SK-N-SH (cell line): ENCODE results near the gene BEX3. TPM values are rescaled to one million over a fixed set of nuclear protein-coding genes. Genes with fewer than 3 reads are reported as not detected.

Source experiments
- CTCF ChIA-PET: fragments of 300-600, 350-600 bp; formaldehyde crosslinking; extraction: SDS; loops from one replicate; lab custom pipeline; 2021; lab: Yijun Ruan, JAX
- POLR2A ChIA-PET: fragments of 350-600 bp; sonication (Branson Sonifier 250); formaldehyde crosslinking; extraction: SDS; loops from one replicate; lab custom pipeline; 2020; ENCODE audit warnings: antibody characterized with exemption, inconsistent platforms; lab: Yijun Ruan, JAX
- DNase-seq: peaks from one replicate; pipeline ENCODE4 v3.0.0; 2012
- H2AFZ ChIP-seq: fragments of 200-600 bp; sonication (generic); 2 replicates; pipeline ENCODE4 v1.8.1; 2016; ENCODE audit warnings: antibody characterized with exemption, mild to moderate bottlenecking, low read depth
- H3F3A ChIP-seq: fragments of 200-600 bp; sonication (generic); replicated peaks from 2 replicates; pipeline ENCODE3; 2016; ENCODE audit warnings: antibody characterized with exemption, mild to moderate bottlenecking; ENCODE audit not compliant: insufficient read depth
- H3K27ac ChIP-seq, 2 experiments: fragments of 200-500 bp in 1 of 2; fragments of 200-600 bp in 1 of 2; sonication (Bioruptor generic) in 1 of 2; sonication (generic), shearing (Covaris generic) in 1 of 2; 2 replicates each; pipeline versions ENCODE4 v1.5.1 to v1.6.1; 2014 to 2016; ENCODE audit warnings: low read depth in 2 of 2, inconsistent platforms in 1 of 2, low read length in 1 of 2, mild to moderate bottlenecking in 1 of 2, mixed read lengths in 1 of 2
- H3K27me3 ChIP-seq: fragments of 200-600 bp; sonication (generic), shearing (Covaris generic); 2 replicates; pipeline ENCODE4 v1.6.1; 2016; ENCODE audit warnings: mixed run types; ENCODE audit not compliant: insufficient read depth
- H3K36me3 ChIP-seq, 2 experiments: fragments of 200-500 bp in 1 of 2; fragments of 200-600 bp in 1 of 2; sonication (Bioruptor generic) in 1 of 2; sonication (generic) in 1 of 2; replicated peaks in 1 of 2; 2 replicates each; pipeline versions ENCODE3 to v1.5.1; 2014 to 2016; ENCODE audit warnings: low read length in 1 of 2, mild to moderate bottlenecking in 1 of 2; ENCODE audit not compliant: insufficient read depth in 2 of 2, control insufficient read depth in 1 of 2
- H3K4me1 ChIP-seq, 2 experiments: fragments of 200-500 bp in 1 of 2; fragments of 200-600 bp in 1 of 2; sonication (Bioruptor generic) in 1 of 2; sonication (generic), shearing (Covaris generic) in 1 of 2; 2 replicates each; pipeline versions ENCODE4 v1.5.1 to v1.6.1; 2014 to 2016; ENCODE audit warnings: low read depth in 1 of 2, low read length in 1 of 2, mixed run types in 1 of 2; ENCODE audit not compliant: insufficient read depth in 2 of 2, control insufficient read depth in 1 of 2
- H3K4me2 ChIP-seq: fragments of 200-600 bp; sonication (generic), shearing (Covaris generic); 2 replicates; pipeline ENCODE4 v1.6.1; 2017; ENCODE audit warnings: mixed run types
- H3K4me3 ChIP-seq, 2 experiments: fragments of 200-500 bp in 1 of 2; fragments of 200-600 bp in 1 of 2; sonication (Bioruptor generic) in 1 of 2; sonication (generic), shearing (Covaris generic) in 1 of 2; 2 replicates each; pipeline versions ENCODE4 v1.5.1 to v1.8.1; 2014 to 2016; ENCODE audit warnings: low read depth in 2 of 2, inconsistent platforms in 1 of 2, low read length in 1 of 2, mild to moderate bottlenecking in 1 of 2, mixed read lengths in 1 of 2, moderate library complexity in 1 of 2
- H3K79me2 ChIP-seq: fragments of 200-600 bp; sonication (generic); 2 replicates; pipeline ENCODE4 v1.8.1; 2017; ENCODE audit warnings: mild to moderate bottlenecking; ENCODE audit not compliant: insufficient read depth
- H3K9ac ChIP-seq: fragments of 200-600 bp; sonication (generic); 2 replicates; pipeline ENCODE4 v1.6.1; 2017; ENCODE audit warnings: mixed run types
- H3K9me2 ChIP-seq: fragments of 200-600 bp; sonication (generic); 2 replicates; pipeline ENCODE4 v1.6.1; 2017; ENCODE audit warnings: mixed run types
- H3K9me3 ChIP-seq: fragments of 200-600 bp; sonication (generic); 2 replicates; pipeline ENCODE4 v1.6.1; 2017; ENCODE audit warnings: mixed run types, mild to moderate bottlenecking, moderate library complexity
- H4K20me1 ChIP-seq: fragments of 200-600 bp; sonication (generic); 2 replicates; pipeline ENCODE4 v1.6.1; 2017; ENCODE audit warnings: mild to moderate bottlenecking, mixed run types; ENCODE audit not compliant: insufficient read depth
- EZH2phosphoT487 ChIP-seq: fragments of 200-600 bp; sonication (generic); IDR thresholded peaks from 2 replicates; pipeline ENCODE4 v1.6.1; 2017; ENCODE audit warnings: low read depth, mixed run types, mild to moderate bottlenecking, antibody characterized with exemption, moderate library complexity, borderline replicate concordance
- GABPA ChIP-seq: IDR thresholded peaks from 2 replicates; pipeline ENCODE4 v1.4.0; 2012; ENCODE audit warnings: low read depth, mild to moderate bottlenecking
- NFIC ChIP-seq: IDR thresholded peaks from 2 replicates; pipeline ENCODE4 v1.4.0; 2012; ENCODE audit warnings: borderline replicate concordance
- SMC3 ChIP-seq: IDR thresholded peaks from 2 replicates; pipeline ENCODE4 v1.6.1; 2012; ENCODE audit warnings: low read depth, low read length, improper control_type of control experiment
- TCF12 ChIP-seq: IDR thresholded peaks from 2 replicates; pipeline ENCODE4 v1.4.0; 2012
- TEAD4 ChIP-seq: IDR thresholded peaks from 2 replicates; pipeline ENCODE4 v1.4.0; 2012; ENCODE audit warnings: mild to moderate bottlenecking, borderline replicate concordance; ENCODE audit not compliant: insufficient read depth
- WGBS: methylation state at CpG from one replicate; pipeline ENCODE4 v1.1.6; 2017; ENCODE audit warnings: low lambda C conversion rate; 5-methylcytosine and 5-hydroxymethylcytosine counted together
- polyA plus RNA-seq, 3 experiments: library from polyadenylated mRNA; depleted of rRNA; stranded (reverse); fragments of >200 nt; gene quantifications; 2 replicates each; pipeline ENCODE4 v1.2.3, GENCODE V29; 2012
- TF ChIP-seq, protein P1 (sequence below): IDR thresholded peaks from 2 replicates; pipeline ENCODE4 v1.4.0; 2012; ENCODE audit warnings: low read depth, borderline replicate concordance
- TF ChIP-seq, protein P2 (sequence below): IDR thresholded peaks from 2 replicates; pipeline ENCODE4; 2012
- TF ChIP-seq, protein P3 (sequence below): IDR thresholded peaks from 2 replicates; pipeline ENCODE4 v1.4.0; 2012; ENCODE audit warnings: low read depth
- TF ChIP-seq, protein P4 (sequence below): IDR thresholded peaks from 2 replicates; pipeline ENCODE4 v1.6.1; 2012; ENCODE audit warnings: mild to moderate bottlenecking, low read depth, low read length, moderate library complexity

Gene BEX3
- polyA plus RNA-seq, 1 of the 3 experiments (the other 2 are of a cell fraction) = 392 TPM

DNA sequence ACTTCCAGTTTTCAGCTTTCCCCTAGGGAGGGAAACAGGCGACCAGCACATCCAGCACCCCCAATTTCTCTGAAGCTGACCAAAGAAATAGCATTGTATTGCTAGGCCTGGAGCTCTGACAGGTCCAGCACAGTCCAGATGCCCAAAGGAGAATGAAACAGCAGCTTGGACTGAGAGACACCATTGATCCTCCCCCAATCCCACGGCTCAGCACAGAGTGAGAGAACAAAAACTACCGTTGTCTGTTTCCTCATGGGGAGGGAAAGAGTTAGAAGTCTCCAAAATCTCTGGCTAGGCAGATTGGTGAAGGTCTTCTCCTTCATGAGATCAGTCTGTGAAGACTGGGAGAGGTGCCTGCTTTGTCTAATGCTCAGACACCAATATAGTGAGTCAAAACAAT, 37.7 kb upstream of the BEX3 start:
- Histone ChIP-seq H3K9ac (no peak overlapping the region), H3K36me3 (no peaks in the 10 kb centered on the region), H3K9me2 (no peaks in the 10 kb centered on the region), H3K4me1 (no peaks in the 10 kb centered on the region), H3K4me2 (no peak overlapping the region), H3K4me3 (no peak overlapping the region), H4K20me1 (no peaks in the 10 kb centered on the region), H3K79me2 (no peaks in the 10 kb centered on the region), H3F3A (no peaks in the 10 kb centered on the region), H3K27me3 (0 out of 2 replicates have a peak, but pooled peaks cover 6% of the 10 kb centered on the region), H3K9me3 (no peaks in the 10 kb centered on the region), H2AFZ (no peak overlapping the region), H3K27ac (no peak overlapping the region)
- CTCF ChIA-PET = interaction anchor here (0.7 to 1.7 kb wide), 3 partner anchors 11 to 126 kb away, joined by 3 to 4 read pairs (median 3); partner anchors contain the start of gene TCEAL9
- TF ChIP-seq NFIC (no peak), TEAD4 (no peak), TCF12 (no peak), EZH2phosphoT487 (no peak), GABPA (no peak), SMC3 (no peak)
- TF ChIP-seq, protein P1, sequence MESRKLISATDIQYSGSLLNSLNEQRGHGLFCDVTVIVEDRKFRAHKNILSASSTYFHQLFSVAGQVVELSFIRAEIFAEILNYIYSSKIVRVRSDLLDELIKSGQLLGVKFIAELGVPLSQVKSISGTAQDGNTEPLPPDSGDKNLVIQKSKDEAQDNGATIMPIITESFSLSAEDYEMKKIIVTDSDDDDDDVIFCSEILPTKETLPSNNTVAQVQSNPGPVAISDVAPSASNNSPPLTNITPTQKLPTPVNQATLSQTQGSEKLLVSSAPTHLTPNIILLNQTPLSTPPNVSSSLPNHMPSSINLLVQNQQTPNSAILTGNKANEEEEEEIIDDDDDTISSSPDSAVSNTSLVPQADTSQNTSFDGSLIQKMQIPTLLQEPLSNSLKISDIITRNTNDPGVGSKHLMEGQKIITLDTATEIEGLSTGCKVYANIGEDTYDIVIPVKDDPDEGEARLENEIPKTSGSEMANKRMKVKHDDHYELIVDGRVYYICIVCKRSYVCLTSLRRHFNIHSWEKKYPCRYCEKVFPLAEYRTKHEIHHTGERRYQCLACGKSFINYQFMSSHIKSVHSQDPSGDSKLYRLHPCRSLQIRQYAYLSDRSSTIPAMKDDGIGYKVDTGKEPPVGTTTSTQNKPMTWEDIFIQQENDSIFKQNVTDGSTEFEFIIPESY = no peak
- TF ChIP-seq, protein P2, sequence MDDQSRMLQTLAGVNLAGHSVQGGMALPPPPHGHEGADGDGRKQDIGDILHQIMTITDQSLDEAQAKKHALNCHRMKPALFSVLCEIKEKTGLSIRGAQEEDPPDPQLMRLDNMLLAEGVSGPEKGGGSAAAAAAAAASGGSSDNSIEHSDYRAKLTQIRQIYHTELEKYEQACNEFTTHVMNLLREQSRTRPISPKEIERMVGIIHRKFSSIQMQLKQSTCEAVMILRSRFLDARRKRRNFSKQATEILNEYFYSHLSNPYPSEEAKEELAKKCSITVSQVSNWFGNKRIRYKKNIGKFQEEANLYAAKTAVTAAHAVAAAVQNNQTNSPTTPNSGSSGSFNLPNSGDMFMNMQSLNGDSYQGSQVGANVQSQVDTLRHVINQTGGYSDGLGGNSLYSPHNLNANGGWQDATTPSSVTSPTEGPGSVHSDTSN = no peak
- TF ChIP-seq, protein P3, sequence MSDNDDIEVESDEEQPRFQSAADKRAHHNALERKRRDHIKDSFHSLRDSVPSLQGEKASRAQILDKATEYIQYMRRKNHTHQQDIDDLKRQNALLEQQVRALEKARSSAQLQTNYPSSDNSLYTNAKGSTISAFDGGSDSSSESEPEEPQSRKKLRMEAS = no peak
- TF ChIP-seq, protein P4, sequence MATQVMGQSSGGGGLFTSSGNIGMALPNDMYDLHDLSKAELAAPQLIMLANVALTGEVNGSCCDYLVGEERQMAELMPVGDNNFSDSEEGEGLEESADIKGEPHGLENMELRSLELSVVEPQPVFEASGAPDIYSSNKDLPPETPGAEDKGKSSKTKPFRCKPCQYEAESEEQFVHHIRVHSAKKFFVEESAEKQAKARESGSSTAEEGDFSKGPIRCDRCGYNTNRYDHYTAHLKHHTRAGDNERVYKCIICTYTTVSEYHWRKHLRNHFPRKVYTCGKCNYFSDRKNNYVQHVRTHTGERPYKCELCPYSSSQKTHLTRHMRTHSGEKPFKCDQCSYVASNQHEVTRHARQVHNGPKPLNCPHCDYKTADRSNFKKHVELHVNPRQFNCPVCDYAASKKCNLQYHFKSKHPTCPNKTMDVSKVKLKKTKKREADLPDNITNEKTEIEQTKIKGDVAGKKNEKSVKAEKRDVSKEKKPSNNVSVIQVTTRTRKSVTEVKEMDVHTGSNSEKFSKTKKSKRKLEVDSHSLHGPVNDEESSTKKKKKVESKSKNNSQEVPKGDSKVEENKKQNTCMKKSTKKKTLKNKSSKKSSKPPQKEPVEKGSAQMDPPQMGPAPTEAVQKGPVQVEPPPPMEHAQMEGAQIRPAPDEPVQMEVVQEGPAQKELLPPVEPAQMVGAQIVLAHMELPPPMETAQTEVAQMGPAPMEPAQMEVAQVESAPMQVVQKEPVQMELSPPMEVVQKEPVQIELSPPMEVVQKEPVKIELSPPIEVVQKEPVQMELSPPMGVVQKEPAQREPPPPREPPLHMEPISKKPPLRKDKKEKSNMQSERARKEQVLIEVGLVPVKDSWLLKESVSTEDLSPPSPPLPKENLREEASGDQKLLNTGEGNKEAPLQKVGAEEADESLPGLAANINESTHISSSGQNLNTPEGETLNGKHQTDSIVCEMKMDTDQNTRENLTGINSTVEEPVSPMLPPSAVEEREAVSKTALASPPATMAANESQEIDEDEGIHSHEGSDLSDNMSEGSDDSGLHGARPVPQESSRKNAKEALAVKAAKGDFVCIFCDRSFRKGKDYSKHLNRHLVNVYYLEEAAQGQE = no peak
- POLR2A ChIA-PET = interaction anchor here (1.0 kb wide), 1 partner anchor 9 kb away, joined by 3 read pairs; the partner anchor contains the start of gene TCEAL7
- no peak for DNase-seq
- 55% methylated on average over 3 of the region's 3 CpGs for WGBS
